ENCODE measurements around the gene NFKB1.

NFKB1 gene

DNA sequence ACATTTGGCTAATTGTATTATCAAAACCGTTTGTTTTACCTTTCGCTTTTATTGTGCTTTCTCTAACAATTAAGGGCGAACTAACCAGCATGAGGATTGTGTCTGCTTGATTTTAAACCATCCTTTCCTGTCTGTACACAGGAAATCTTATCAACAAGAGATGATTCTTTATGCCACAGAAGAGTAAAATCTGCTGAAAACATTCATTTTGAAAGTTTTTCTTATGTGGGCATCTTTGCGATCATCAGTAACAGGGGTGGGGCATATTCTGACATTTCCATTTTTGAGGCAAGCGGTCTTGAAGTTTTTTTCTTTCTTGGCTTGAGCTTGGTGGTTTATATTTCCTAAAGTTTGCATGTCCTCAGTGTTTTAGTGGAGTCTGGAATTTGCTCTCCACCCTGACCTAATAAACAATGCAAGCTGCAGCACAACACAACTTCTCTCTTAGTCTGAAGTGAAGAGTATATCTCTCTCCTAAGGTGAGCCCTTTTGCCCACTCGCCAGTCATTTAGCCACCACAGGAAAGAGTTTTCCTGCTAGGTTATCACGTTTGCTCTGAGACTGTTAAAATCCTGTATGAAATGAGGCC, 26.6 kb downstream of the NFKB1 start:
- DNase-seq (ENCODE audit: low read depth), result no peak

DNA sequence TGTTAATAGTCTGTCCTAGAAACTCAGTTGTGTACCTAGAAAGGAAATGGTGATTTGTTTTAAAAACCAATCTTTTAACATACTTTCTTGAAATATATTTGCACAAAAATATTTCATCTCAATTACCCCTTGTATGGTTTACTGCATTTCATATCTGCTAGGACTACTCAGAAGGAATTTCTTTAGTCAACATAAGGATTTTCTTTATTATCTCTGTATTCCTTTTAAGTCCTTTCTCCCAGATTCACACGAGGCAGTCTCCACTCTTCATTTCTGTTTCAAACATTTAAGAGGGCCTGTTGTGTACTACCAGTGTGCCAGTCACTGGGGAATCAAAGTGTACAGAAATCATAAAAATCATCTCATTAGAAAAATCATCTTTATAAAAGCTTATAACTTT, 28.8 kb downstream of the NFKB1 start:
- TF ChIP-seq, protein P1, sequence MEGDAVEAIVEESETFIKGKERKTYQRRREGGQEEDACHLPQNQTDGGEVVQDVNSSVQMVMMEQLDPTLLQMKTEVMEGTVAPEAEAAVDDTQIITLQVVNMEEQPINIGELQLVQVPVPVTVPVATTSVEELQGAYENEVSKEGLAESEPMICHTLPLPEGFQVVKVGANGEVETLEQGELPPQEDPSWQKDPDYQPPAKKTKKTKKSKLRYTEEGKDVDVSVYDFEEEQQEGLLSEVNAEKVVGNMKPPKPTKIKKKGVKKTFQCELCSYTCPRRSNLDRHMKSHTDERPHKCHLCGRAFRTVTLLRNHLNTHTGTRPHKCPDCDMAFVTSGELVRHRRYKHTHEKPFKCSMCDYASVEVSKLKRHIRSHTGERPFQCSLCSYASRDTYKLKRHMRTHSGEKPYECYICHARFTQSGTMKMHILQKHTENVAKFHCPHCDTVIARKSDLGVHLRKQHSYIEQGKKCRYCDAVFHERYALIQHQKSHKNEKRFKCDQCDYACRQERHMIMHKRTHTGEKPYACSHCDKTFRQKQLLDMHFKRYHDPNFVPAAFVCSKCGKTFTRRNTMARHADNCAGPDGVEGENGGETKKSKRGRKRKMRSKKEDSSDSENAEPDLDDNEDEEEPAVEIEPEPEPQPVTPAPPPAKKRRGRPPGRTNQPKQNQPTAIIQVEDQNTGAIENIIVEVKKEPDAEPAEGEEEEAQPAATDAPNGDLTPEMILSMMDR (IDR thresholded peaks at IDR 0.05; ENCODE audit: low read length, missing control alignments), result no peak
- no peak overlapping the region for H3K4me3 ChIP-seq (replicated peaks; ENCODE audit: low read depth, low read length)
- no peak for DNase-seq (ENCODE audit: low read depth)

More for the DNA sequence above, 26.6 kb downstream of the NFKB1 start:
- H3K4me3 ChIP-seq (replicated peaks; ENCODE audit: low read depth, low read length), result no peak overlapping the region
- TF ChIP-seq, protein P1 (IDR thresholded peaks at IDR 0.05; ENCODE audit: low read length, missing control alignments), result no peak

DNA sequence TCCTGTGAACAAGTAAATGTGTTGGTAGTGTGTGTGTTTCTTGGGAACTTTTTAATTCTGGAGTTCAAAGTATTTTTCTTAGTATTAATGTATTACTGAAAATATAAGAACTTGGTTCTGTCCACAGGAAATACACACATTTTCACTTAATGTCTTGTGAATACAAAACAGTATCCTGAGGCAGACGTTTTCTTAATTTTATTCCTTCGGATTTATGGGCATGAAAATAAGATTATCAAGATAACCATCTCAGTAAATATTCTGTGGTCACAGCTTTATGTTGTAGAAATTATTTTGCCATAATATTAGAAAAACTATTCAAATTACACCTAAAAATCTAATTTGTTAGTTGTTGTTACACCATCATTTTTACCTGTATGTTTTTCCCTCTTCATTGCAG, 29.8 kb downstream of the NFKB1 start:
- no peak for DNase-seq (ENCODE audit: low read depth)
- TF ChIP-seq, protein P1 (IDR thresholded peaks at IDR 0.05; ENCODE audit: low read length, missing control alignments), result no peak
- H3K4me3 ChIP-seq (replicated peaks; ENCODE audit: low read depth, low read length), result no peak overlapping the region

DNA sequence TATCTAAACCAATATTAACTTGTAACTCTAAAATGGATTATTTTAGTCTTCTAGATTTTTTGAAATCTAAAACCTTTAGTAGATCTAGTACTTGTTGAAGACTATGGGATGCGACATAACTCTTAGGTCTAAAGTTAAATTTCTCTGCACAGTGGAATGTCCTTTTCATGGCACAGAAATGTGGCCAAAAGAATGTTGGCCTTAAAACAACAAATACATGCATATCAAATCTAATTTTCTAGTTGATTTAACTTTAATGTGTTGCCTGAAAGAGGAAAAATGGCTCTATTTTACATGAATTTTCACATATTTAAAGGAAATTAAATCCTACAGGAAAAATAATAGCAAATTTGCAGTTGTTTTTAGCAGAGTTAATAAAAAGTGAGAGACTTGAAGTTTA, 30.3 kb downstream of the NFKB1 start:
- no peak overlapping the region for H3K4me3 ChIP-seq (replicated peaks; ENCODE audit: low read depth, low read length)
- TF ChIP-seq, protein P1 (IDR thresholded peaks at IDR 0.05; ENCODE audit: low read length, missing control alignments), result no peak
- no peak for DNase-seq (ENCODE audit: low read depth)

DNA sequence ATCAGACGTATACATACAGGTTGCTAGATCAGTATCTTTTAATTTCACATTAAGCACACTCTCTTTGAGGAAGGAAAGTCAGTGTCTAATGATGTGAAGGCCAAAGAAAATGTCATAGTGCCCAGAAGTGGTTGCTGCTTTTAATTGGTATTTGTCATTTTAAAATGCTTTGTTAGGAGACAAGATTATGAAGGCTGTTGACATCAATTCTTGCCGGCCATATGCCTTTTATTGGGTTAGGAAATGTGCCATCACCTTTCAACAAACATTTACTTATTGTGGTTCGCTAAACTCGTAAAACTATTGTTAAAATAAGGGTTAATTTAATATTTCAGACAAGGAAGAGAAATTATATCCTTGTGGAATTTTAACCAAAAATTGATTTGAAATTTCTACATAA, 32.2 kb downstream of the NFKB1 start:
- no peak overlapping the region for H3K4me3 ChIP-seq (replicated peaks; ENCODE audit: low read depth, low read length)
- TF ChIP-seq, protein P1 (IDR thresholded peaks at IDR 0.05; ENCODE audit: low read length, missing control alignments), result no peak
- DNase-seq (ENCODE audit: low read depth), result no peak

DNA sequence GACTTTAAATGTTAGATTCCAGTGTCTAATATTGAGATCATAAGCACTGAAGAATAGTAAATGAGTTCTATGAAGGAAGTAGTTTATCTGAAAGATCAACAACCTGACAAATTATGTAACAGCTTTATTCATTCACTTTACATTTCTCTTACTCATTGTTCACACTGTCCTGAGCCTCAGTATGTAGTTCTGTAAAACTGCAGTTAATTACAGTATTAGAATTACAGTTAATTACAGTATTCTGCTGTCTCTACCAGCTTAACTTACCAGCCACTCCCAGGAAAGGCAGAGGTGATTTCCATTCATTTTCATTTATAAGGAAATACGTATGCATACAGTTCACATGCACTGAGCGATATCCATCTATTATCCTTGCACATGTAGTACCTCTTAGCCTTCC, 32.7 kb downstream of the NFKB1 start:
- TF ChIP-seq, protein P1 (IDR thresholded peaks at IDR 0.05; ENCODE audit: low read length, missing control alignments), result no peak
- no peak overlapping the region for H3K4me3 ChIP-seq (replicated peaks; ENCODE audit: low read depth, low read length)
- DNase-seq (ENCODE audit: low read depth), result no peak

DNA sequence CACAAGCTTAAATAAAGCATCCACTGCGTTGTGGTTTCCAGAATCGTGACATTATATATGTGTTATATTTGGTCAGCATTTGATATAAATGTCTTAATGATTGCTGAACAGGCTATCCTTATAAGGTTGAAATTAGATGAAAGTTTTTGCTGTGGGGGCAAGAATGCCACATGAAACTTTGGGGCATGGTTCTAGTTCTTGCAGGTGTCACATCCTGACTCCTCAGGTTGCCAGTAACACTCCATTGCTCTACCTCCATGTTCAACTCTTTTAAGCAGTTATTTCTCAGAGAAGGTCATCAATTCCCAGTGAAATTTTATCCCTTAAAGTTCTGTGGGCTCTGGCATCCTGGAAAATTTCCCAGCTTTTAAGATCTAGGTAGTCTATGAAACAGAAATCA, 33.7 kb downstream of the NFKB1 start:
- TF ChIP-seq, protein P1 (IDR thresholded peaks at IDR 0.05; ENCODE audit: low read length, missing control alignments), result no peak
- DNase-seq (ENCODE audit: low read depth), result no peak

More for the DNA sequence above, 33.7 kb downstream of the NFKB1 start:
- H3K4me3 ChIP-seq (replicated peaks; ENCODE audit: low read depth, low read length), result no peak overlapping the region

Data from fibroblast of pulmonary artery (primary cell).